ENCODE measurements around the gene LAD1.

The LAD1 gene

DNA sequence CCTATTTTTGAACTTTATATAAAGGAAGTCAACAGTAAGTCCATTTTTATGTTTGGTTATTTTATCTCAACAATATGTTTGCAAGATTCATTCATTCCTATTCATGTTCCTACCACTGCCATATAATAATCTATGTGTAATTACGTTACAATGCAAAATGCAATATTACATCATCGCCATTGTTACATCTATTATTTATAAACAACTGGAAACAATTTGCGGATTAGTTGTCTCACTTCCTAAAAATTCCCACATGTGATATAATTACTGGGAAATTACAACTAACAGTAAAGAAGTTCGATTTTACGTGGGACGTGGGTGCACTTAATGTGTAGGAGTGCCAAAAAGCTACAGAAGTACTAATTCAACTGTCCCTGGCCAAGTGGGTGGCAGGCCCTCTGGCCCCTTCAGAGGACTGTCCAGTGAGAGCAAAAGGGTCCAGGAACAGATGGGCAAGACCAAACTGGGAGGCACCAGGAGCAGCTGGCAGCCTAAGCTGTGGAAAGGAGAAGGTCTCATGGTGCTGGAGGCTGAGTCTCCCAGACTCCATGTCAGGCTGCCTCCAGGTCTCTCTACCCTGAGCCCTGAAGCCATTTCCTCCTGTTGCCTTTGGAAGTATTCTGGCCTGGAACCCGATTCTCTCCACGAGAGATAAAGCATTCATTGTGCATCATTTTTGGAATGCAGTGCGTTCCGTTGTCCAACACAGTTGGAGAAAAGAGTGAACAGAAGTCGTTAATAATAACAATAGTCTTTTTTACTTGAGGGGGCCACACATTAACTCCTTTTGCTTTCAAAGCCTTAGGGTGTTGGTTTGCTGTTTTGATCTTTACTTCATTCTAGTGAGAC, 64.6 kb downstream of the LAD1 start:
- Histone ChIP-seq H3K27me3 (ENCODE audit: control insufficient read depth, insufficient read depth, low read length) (no peaks in the 10 kb centered on the region), H3K4me1 (ENCODE audit: control insufficient read depth, insufficient read depth, low read length) (no peaks in the 10 kb centered on the region), H3K4me3 (ENCODE audit: low read depth, low read length) (no peak overlapping the region), H3K27ac (ENCODE audit: low read depth, low read length) (no peak overlapping the region), H3K9ac (ENCODE audit: low read depth, low read length) (no peak overlapping the region), H3K36me3 (ENCODE audit: control insufficient read depth, insufficient read depth, low read length) (no peaks in the 10 kb centered on the region), H3K9me3 (ENCODE audit: control insufficient read depth, insufficient read depth, low read length) (no peaks in the 10 kb centered on the region)

GRCh38 chr1:201332616-201333335, 66.3 kb downstream of the LAD1 start:
- Histone ChIP-seq H3K9ac (ENCODE audit: low read depth, low read length) (no peak overlapping the region), H3K27ac (ENCODE audit: low read depth, low read length) (no peak overlapping the region), H3K27me3 (ENCODE audit: control insufficient read depth, insufficient read depth, low read length) (no peaks in the 10 kb centered on the region), H3K9me3 (ENCODE audit: control insufficient read depth, insufficient read depth, low read length) (no peaks in the 10 kb centered on the region), H3K4me1 (ENCODE audit: control insufficient read depth, insufficient read depth, low read length) (no peaks in the 10 kb centered on the region), H3K4me3 (ENCODE audit: low read depth, low read length) (no peak overlapping the region), H3K36me3 (ENCODE audit: control insufficient read depth, insufficient read depth, low read length) (no peaks in the 10 kb centered on the region)

DNA sequence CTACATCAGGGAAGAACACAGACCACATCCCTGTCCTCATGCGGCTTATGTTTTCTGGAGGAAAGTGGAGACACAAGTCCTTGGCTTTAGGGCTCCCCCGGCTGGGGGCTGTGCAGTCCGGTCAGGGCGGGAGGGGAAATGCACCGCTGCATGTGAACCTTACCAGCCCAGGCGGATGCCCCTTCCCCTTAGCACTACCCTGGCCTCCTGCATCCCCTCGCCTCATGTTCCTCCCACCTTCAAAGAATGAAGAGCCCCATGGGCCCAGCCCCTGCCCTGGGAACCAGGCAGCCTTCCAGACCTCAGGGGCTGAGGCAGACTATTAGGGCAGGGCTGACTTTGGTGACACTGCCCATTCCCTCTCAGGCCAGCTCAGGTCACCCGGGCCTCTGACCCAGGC, 67.1 kb downstream of the LAD1 start:
- H3K4me1 ChIP-seq (ENCODE audit: control insufficient read depth, insufficient read depth, low read length): no peaks in the 10 kb centered on the region
- H3K27ac ChIP-seq (ENCODE audit: low read depth, low read length): no peak overlapping the region
- H3K9ac ChIP-seq (ENCODE audit: low read depth, low read length): no peak overlapping the region
- no peaks in the 10 kb centered on the region; the same call in 1 of the 2 replicates for H3K27me3 ChIP-seq (ENCODE audit: control insufficient read depth, insufficient read depth, low read length)
- no peak overlapping the region for H3K4me3 ChIP-seq (ENCODE audit: low read depth, low read length)
- no peaks in the 10 kb centered on the region for H3K9me3 ChIP-seq (ENCODE audit: control insufficient read depth, insufficient read depth, low read length)
- no peaks in the 10 kb centered on the region for H3K36me3 ChIP-seq (ENCODE audit: control insufficient read depth, insufficient read depth, low read length)

DNA sequence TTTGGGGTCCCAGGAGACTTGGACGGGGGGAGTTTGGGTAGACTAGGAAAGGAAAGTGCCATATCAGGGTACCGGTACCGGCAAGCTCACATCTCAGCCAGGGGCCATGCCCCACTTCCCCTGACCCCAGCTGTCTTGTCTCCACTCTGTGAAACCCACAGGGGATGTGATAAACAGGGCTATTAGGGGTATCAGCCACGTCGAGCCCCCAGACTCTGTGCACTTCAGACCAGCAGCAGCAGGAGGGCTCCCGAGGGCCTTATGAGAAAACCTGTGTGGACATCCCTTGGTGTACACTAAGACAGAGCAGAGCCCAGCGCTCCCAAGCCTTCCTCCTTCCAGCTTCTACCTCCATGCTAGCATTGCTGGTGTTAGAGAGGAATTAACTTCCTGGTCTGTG, 68.0 kb downstream of the LAD1 start:
- no peaks in the 10 kb centered on the region; the same call in 1 of the 2 replicates for H3K27me3 ChIP-seq (ENCODE audit: control insufficient read depth, insufficient read depth, low read length)
- no peak overlapping the region for H3K9ac ChIP-seq (ENCODE audit: low read depth, low read length)
- no peak overlapping the region for H3K4me3 ChIP-seq (ENCODE audit: low read depth, low read length)
- H3K9me3 ChIP-seq (ENCODE audit: control insufficient read depth, insufficient read depth, low read length): no peaks in the 10 kb centered on the region
- H3K27ac ChIP-seq (ENCODE audit: low read depth, low read length): no peak overlapping the region
- no peaks in the 10 kb centered on the region for H3K4me1 ChIP-seq (ENCODE audit: control insufficient read depth, insufficient read depth, low read length)
- no peaks in the 10 kb centered on the region for H3K36me3 ChIP-seq (ENCODE audit: control insufficient read depth, insufficient read depth, low read length)
